Measurements from ENCODE around the gene A2M. TPM values are rescaled to one million over a fixed set of nuclear protein-coding genes. Genes with fewer than 3 reads are reported as not detected.

A2M gene
- total and polyA plus RNA-seq, 2 donors (not counting 3 experiments of a cell fraction or from before 2014, with no cell fraction given) = 11.5 to 16.9 TPM

DNA sequence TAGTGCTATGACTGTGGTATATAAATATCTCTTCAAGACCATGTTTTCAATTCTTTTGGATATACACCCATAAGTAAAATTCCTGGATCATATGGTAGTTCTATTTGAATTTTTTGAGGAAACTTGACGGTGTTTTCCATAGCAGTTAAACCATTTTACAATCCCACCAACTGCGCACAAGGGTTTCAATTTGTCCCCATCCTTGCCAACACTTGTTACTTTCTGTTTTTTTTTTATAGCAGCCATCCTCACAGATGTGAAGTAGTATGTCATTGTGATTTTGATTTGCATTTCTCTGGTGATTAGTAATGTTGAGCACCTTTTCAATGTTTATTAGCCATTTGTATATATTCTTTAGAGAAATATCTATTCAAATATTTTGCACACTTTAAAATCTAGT is 14.5 kb upstream of the A2M start:
- H3K36me3 ChIP-seq (ENCODE audit: control insufficient read depth in 2 of 2, extremely low read depth in 1 of 2, insufficient read depth in 2 of 2, low read length in 2 of 2) = no peaks in the 10 kb centered on the region
- ChIA-PET CTCF (interaction anchor here (1.2 kb wide), 1 partner anchor 10 kb away, joined by 3 read pairs; no protein-coding TSS in a partner anchor), POLR2A (no interaction called here)
- no TSS peak for BruUV-seq (replicated peaks)
- no peak for DNase-seq (ENCODE audit: low read depth, low spot score)
- H3K9me3 ChIP-seq (replicated peaks; ENCODE audit: control insufficient read depth, insufficient read depth, low read length) = no peaks in the 10 kb centered on the region
- dilution Hi-C loops (cut with MboI; ENCODE audit: extremely low pct_ligation_motif_present, low sequenced_read_pairs) (no loop called here), intact Hi-C loops (cut with micrococcal nuclease) (no loop called here)
- H3K9me1 ChIP-seq (replicated peaks; ENCODE audit: control insufficient read depth, extremely low read depth, insufficient read depth, low read length) = no peaks in the 10 kb centered on the region
- no peak for FAIRE-seq
- H4K20me1 ChIP-seq (replicated peaks; ENCODE audit: control insufficient read depth, extremely low read depth, insufficient read depth, low read length) = no peaks in the 10 kb centered on the region
- no peak for TF ChIP-seq POLR2A (IDR thresholded peaks at IDR 0.05; ENCODE audit: low read depth, low read length)
- TF ChIP-seq, protein P1, sequence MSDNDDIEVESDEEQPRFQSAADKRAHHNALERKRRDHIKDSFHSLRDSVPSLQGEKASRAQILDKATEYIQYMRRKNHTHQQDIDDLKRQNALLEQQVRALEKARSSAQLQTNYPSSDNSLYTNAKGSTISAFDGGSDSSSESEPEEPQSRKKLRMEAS (IDR thresholded peaks at IDR 0.05; ENCODE audit: insufficient read depth, insufficient read length) = no peak
- TF ChIP-seq GATA2 (IDR thresholded peaks at IDR 0.05; ENCODE audit: insufficient read depth, insufficient read length, low read depth, low read length) = no peak
- TF ChIP-seq JUN (IDR thresholded peaks at IDR 0.05; ENCODE audit: borderline replicate concordance, insufficient read depth, insufficient read length, low read depth) = no peak
- H3K4me1 ChIP-seq (ENCODE audit: control insufficient read depth, extremely low read depth, insufficient read depth, low read length) = no peaks in the 10 kb centered on the region
- no peak overlapping the region for H3K27ac ChIP-seq (ENCODE audit: insufficient read depth, low read depth, low read length)
- no peaks in the 10 kb centered on the region for H3K79me2 ChIP-seq (ENCODE audit: control insufficient read depth, insufficient read depth, low read length)
- no peak overlapping the region for H3K9ac ChIP-seq (replicated peaks; ENCODE audit: extremely low read depth, insufficient read depth, low read length)
- H2AFZ ChIP-seq (ENCODE audit: low read depth, low read length) = no peak overlapping the region
- no peak overlapping the region for H3K4me3 ChIP-seq (replicated peaks in 1 of 3; ENCODE audit: insufficient read depth in 1 of 3, low read depth in 1 of 3, low read length in 3 of 3)
- H3K27me3 ChIP-seq (ENCODE audit: control insufficient read depth in 2 of 2, insufficient read depth in 2 of 2, low read length in 2 of 2) = peaks cover 2 to 3% of the 10 kb centered on the region in 2 experiments
- H3K4me2 ChIP-seq (ENCODE audit: insufficient read depth, low read length) = no peak overlapping the region

DNA sequence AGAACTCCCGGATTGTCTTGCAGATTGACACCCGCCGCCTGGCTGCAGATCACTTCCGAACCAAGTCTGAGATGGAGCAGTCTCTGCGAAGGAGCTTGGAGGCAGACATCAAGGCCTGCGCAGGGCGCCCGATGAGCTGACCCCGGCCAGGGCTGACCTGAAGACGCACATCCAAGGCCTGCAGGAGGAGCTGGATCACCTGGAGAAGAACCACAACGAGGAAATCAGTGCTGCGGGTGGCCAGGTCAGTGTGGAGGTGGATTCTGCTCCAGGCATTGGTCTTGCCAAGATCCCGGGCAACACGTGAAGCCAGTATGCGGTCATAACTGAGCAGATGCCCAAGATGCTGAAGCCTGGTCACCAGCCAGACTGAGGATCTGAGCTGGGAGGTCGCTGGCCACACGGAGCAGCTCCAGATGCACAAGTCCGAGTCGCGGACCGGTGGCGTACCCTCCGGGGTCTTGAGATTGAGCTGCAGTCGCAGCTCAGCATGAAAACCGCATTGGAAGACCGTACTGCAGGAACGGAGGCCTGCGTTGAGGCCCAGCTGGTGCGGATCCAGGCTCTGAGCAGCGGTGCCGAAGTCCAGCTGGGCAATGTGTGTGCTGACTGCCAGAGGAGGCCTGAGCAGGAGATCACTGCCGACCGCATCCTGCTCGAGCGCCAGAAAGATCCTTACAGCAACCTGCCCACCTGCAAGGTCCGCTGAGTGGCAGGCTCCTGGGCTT is 12.4 kb upstream of the A2M start:
- no peak overlapping the region for H3K9ac ChIP-seq (replicated peaks; ENCODE audit: extremely low read depth, insufficient read depth, low read length)
- no peak overlapping the region for H2AFZ ChIP-seq (ENCODE audit: low read depth, low read length)
- no TSS peak for BruUV-seq (replicated peaks)
- intact Hi-C loops (cut with micrococcal nuclease) = no loop called here
- H3K79me2 ChIP-seq (ENCODE audit: control insufficient read depth, insufficient read depth, low read length) = no peaks in the 10 kb centered on the region
- no peaks in the 10 kb centered on the region for H4K20me1 ChIP-seq (replicated peaks; ENCODE audit: control insufficient read depth, extremely low read depth, insufficient read depth, low read length)
- DNase-seq (ENCODE audit: low read depth, low spot score) = no peak
- ChIA-PET POLR2A (no interaction called here), CTCF (no interaction called here)
- no peaks in the 10 kb centered on the region for H3K9me3 ChIP-seq (replicated peaks; ENCODE audit: control insufficient read depth, insufficient read depth, low read length)
- H3K27me3 ChIP-seq (ENCODE audit: control insufficient read depth in 2 of 2, insufficient read depth in 2 of 2, low read length in 2 of 2) = no peaks in the 10 kb centered on the region
- H3K4me1 ChIP-seq (ENCODE audit: control insufficient read depth, extremely low read depth, insufficient read depth, low read length) = peaks cover 4% of the 10 kb centered on the region
- H3K4me2 ChIP-seq (ENCODE audit: insufficient read depth, low read length) = no peak overlapping the region
- FAIRE-seq = no peak
- no peak for TF ChIP-seq MYC (IDR thresholded peaks at IDR 0.05; ENCODE audit: low read depth, low read length)
- no peak for TF ChIP-seq POLR2A (IDR thresholded peaks at IDR 0.05; ENCODE audit: low read depth, low read length)
- TF ChIP-seq POLR2AphosphoS5 (IDR thresholded peaks at IDR 0.05; ENCODE audit: insufficient read depth, low read depth, low read length) = no peak
- no peak for TF ChIP-seq EZH2 (IDR thresholded peaks at IDR 0.05; ENCODE audit: borderline replicate concordance, low read depth, low read length, severe bottlenecking)
- TF ChIP-seq, protein P2, sequence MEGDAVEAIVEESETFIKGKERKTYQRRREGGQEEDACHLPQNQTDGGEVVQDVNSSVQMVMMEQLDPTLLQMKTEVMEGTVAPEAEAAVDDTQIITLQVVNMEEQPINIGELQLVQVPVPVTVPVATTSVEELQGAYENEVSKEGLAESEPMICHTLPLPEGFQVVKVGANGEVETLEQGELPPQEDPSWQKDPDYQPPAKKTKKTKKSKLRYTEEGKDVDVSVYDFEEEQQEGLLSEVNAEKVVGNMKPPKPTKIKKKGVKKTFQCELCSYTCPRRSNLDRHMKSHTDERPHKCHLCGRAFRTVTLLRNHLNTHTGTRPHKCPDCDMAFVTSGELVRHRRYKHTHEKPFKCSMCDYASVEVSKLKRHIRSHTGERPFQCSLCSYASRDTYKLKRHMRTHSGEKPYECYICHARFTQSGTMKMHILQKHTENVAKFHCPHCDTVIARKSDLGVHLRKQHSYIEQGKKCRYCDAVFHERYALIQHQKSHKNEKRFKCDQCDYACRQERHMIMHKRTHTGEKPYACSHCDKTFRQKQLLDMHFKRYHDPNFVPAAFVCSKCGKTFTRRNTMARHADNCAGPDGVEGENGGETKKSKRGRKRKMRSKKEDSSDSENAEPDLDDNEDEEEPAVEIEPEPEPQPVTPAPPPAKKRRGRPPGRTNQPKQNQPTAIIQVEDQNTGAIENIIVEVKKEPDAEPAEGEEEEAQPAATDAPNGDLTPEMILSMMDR (IDR thresholded peaks at IDR 0.05; ENCODE audit: extremely low read depth in 1 of 2, insufficient read depth in 1 of 2, low read depth in 1 of 2, low read length in 2 of 2) = no peak
- no peak for TF ChIP-seq GATA2 (IDR thresholded peaks at IDR 0.05; ENCODE audit: insufficient read depth, insufficient read length, low read depth, low read length)
- dilution Hi-C loops (cut with MboI; ENCODE audit: extremely low pct_ligation_motif_present, low sequenced_read_pairs) = no loop called here
- no peak overlapping the region for H3K27ac ChIP-seq (ENCODE audit: insufficient read depth, low read depth, low read length)
- H3K4me3 ChIP-seq (replicated peaks in 1 of 3; ENCODE audit: insufficient read depth in 1 of 3, low read depth in 1 of 3, low read length in 3 of 3) = no peak overlapping the region
- no peaks in the 10 kb centered on the region for H3K9me1 ChIP-seq (replicated peaks; ENCODE audit: control insufficient read depth, extremely low read depth, insufficient read depth, low read length)
- H3K36me3 ChIP-seq (ENCODE audit: control insufficient read depth in 2 of 2, extremely low read depth in 1 of 2, insufficient read depth in 2 of 2, low read length in 2 of 2) = no peaks in the 10 kb centered on the region
